Measurements from ENCODE around the gene HK3.
"Not testable (repeated sequence)": the region's sequence is repeated elsewhere in the genome, so short reads cannot be mapped to it uniquely, and the experiment has no call there.

DNA sequence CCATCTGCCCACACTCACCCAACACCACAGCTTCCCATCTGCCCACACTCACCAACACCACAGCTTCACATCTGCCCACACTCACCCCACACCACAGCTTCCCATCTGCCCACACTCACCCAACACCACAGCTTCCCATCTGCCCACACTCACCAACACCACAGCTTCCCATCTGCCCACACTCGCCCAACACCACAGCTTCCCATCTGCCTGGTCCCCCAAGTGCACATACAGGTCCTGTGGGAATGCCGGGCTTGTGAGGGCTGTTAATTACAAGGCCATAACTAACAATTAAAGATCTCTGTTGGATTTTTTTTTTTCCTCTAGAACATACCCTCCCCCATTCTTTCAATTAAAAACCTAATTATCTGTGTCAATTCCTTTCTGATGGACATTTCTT, 26.1 kb downstream of the HK3 start:
- TF ChIP-seq EZH2 (IDR thresholded peaks at IDR 0.05; ENCODE audit: borderline replicate concordance, low read length), result not testable (repeated sequence)
- TF ChIP-seq, protein P1, sequence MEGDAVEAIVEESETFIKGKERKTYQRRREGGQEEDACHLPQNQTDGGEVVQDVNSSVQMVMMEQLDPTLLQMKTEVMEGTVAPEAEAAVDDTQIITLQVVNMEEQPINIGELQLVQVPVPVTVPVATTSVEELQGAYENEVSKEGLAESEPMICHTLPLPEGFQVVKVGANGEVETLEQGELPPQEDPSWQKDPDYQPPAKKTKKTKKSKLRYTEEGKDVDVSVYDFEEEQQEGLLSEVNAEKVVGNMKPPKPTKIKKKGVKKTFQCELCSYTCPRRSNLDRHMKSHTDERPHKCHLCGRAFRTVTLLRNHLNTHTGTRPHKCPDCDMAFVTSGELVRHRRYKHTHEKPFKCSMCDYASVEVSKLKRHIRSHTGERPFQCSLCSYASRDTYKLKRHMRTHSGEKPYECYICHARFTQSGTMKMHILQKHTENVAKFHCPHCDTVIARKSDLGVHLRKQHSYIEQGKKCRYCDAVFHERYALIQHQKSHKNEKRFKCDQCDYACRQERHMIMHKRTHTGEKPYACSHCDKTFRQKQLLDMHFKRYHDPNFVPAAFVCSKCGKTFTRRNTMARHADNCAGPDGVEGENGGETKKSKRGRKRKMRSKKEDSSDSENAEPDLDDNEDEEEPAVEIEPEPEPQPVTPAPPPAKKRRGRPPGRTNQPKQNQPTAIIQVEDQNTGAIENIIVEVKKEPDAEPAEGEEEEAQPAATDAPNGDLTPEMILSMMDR (conservative IDR thresholded peaks at IDR 0.05 in 1 of 2, IDR thresholded peaks at IDR 0.05 in 1 of 2; ENCODE audit: extremely low read depth in 1 of 2, insufficient read depth in 1 of 2, low read depth in 1 of 2, low read length in 2 of 2), result not testable (repeated sequence)

Data from mammary epithelial cell (primary cell).